ENCODE measurements around the gene KCNAB1.

GRCh38 chr3:156561533-156561932 is 441.2 kb downstream of the KCNAB1 start:
- TF ChIP-seq CTCF (IDR thresholded peaks at IDR 0.05; ENCODE audit: low read length), result no peak
- no peak for TF ChIP-seq EZH2phosphoT487 (IDR thresholded peaks at IDR 0.05; ENCODE audit: low read length)
